HG02870 (cell line): ENCODE data around the gene HSPB7.
"Not testable (repeated sequence)": the region's sequence is repeated elsewhere in the genome, so short reads cannot be mapped to it uniquely, and the experiment has no call there.

ENCODE experiments used
- ATAC-seq: cut with Tn5 transposase; IDR thresholded peaks from one replicate; pipeline ENCODE4 v1.9.1; 2021; ENCODE audit warnings: mild to moderate bottlenecking, moderate library complexity; ENCODE audit not compliant: unreplicated experiment

Gene HSPB7

GRCh38 chr1:16051039-16051438 lies 33.2 kb upstream of the HSPB7 start:
- ATAC-seq: no peak

DNA sequence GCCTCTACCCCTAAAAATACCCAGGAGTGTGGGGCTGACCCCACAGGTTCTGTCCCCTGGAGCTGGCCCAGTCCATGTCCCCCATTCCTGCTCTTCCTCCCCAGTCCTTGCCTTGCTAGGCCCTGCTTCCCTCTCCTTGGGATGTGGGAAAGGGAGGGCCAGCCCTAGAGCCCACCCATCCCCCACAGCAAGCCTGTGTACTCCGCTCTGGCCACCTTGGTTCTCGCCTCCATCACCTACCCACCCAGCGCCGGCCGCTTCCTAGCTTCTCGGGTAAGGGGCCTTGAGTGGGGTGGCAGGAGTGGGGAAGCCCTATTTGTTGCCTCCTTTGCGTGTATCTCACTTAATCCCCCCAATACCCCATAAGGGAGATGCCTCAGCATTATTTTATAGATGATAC lies 32.5 kb upstream of the HSPB7 start:
- no peak for ATAC-seq

GRCh38 chr1:16048573-16049189 lies 30.8 kb upstream of the HSPB7 start:
- ATAC-seq: no peak

DNA sequence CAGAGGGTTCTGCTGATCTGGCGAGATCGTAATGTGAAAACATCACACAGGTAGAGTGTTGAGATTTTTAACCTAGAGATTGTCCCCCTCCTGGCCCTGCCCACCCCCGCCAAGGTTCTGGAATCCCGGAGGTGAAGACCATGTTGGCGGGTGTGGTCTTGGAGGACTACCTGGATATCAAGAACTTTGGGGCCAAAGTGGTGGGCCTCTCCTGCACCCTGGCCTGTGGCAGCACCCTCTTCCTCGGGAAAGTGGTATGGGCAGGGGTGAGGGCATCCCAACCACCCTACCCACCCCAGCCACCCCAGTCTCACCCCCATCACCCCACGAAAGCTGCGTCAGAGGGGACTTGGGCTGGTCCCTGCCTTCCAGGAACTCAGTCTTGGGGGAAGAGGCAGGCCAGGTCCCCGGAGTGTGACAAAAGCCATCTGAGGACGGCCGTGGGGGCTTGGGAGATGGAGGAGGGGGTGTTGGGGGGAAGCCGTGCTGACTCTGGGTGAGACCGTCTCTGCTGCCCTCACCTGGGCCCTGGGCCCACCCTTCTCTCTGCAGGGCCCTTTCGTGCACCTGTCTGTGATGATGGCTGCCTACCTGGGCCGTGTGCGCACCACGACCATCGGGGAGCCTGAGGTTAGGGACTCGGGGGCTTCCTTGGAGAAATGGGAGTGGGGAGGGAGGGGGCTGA lies 30.1 kb upstream of the HSPB7 start:
- no peak for ATAC-seq

DNA sequence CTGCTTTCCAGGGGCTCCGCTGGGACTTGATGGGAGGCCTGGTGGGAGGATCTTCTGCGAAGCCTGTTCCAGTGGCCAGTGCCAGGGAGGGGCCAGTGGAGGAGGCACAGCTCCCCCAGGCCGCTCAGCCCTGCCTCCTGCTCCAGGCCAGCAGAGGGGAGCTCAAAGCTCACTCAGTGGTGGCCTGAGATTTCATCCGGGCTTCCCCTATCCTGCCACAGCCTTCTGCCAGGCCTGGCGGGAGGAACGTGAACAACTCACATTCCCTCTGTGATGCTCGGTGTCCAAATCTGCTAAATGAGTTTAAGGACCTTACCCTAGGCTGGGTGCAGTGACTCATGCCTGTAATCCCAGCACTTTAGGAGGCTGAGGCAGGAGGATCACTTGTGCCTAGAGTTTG lies 29.0 kb upstream of the HSPB7 start:
- ATAC-seq: no peak

DNA sequence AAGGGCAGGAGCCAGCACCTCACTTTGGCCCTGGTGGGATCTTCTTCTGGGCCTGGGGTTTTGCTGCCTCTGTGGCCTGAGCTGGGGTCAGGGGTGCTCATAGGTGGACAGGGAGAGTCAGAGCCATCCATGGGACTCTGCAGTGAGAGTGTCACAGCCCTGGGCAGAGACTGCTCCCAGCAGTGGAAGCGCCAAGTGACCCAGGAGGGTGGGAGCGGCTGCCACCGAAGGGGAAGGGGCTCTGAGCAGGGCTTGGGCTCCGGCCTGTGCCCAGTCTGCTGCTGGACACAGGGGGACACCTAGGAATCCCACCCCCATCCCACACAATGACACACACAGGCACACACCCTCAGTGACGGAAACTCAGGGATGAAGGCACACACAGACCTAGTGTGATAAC lies 26.1 kb upstream of the HSPB7 start:
- ATAC-seq: no peak

- no peak for ATAC-seq
Measured at GRCh38 chr1:16043521-16043920, 25.7 kb upstream of the HSPB7 start, which contains the start of gene CLCNKB. Gene CLCNKB, plus strand, starts transcription at chr1:16043782. Its CDS starts 711 bp downstream, at chr1:16044493.

- ATAC-seq: not testable (repeated sequence)
Measured at GRCh38 chr1:16042654-16043053, 24.8 kb upstream of the HSPB7 start.

DNA sequence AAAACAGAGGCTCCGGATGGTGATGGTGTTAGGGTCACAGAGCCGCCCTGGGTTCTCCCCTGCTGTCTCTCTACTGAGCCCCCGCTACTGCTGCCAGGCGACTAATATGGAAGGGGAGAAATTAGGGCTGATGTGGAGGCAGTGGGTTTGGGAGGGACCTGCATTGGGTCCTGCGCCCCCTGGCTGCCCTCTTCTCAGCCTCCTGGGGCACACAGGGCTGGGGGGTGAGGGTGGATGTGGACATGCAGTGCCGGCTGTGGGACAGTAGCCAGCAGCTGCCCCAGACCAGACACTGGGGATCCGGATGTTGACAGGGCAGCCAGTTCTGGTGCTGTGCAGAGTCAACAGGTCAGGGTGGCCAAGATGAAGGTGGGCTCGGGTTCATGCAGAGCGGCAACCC lies 24.3 kb upstream of the HSPB7 start:
- no peak for ATAC-seq

- no peak for ATAC-seq
Measured at GRCh38 chr1:16041200-16041599, 23.4 kb upstream of the HSPB7 start.

- not testable (repeated sequence) for ATAC-seq
Measured at GRCh38 chr1:16039871-16040270, 22.0 kb upstream of the HSPB7 start.

DNA sequence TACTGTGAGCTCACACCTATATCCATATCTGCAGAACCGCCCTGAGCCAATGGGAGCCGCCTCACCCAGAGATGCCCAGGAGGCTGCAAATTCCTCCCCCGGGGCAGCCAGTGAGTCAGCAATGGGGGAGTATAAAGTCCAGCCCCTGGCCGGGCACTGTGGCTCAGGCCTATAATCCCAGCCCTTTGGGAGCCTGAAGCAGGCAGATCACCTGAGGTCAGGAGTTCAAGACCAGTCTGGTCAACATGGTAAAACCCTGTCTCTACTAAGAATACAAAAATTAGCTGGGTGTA lies 20.7 kb upstream of the HSPB7 start:
- no peak for ATAC-seq

- ATAC-seq: not testable (repeated sequence)
Measured at GRCh38 chr1:16036461-16036860, 18.6 kb upstream of the HSPB7 start.

DNA sequence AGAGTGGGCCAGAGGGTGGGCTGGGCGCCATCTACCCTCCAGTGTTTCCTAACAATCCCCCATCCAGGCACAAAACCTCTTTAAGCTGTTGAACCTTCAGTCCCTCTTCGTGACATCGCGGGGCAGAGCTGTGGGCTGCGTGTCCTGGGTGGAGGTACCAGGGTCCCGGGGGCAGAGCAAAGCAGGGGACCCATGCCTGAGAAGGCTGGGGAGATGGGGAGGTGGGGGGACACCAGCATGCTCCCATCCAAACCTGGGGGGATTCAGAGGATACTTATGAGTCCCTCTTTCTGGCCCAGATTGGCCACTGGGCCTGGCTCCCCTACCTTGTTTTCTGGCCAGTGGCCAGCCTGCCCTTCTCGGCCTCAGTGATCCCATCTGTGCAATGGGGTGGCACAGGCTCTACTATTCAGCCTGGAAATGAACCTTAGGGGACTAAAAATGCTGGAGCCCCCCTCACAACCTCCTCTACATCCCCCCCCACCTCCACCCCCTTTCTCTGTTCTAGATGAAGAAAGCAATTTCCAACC lies 15.3 kb upstream of the HSPB7 start:
- not testable (repeated sequence) for ATAC-seq

DNA sequence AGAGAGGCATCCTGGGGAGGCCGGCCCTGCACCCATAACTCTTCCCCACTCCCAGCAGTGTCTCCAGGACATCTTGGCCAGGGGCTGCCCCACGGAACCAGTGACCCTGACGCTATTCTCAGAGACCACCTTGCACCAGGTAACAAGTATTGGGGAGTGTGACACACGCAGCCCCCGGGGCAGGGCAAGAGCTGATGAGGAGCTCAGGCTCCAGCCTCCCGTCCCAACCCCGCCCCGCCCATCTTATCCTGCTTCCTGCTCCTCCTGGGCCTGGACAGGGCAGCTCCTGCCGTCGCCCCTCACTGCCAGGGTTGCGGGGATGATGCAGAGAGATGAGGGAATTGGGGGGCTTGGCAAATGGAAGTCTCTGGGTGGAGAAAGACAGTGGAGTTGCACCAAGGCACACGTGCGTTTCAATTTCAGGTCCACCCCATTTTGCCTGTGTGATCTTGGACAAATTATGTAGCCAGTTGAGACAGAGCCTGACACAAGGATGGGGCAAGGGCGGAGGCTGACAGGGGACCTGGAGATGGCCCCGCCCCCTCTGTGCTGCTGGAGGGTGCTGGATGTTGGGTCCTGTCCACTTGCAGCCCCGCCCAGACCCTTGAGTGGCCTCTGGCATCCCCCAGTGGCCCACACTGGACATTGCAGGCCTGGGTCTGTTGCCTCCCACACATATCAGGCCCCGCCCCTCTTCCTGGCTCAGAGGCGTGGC lies 14.7 kb upstream of the HSPB7 start:
- no peak for ATAC-seq

GRCh38 chr1:16031551-16031950 lies 13.7 kb upstream of the HSPB7 start:
- ATAC-seq: no peak

- no peak for ATAC-seq
Measured at GRCh38 chr1:16029288-16029687, 11.4 kb upstream of the HSPB7 start.

- not testable (repeated sequence) for ATAC-seq
Measured at GRCh38 chr1:16029003-16029268, 11.1 kb upstream of the HSPB7 start.

- no peak for ATAC-seq
Measured at GRCh38 chr1:16028237-16029002, 10.6 kb upstream of the HSPB7 start.

- no peak for ATAC-seq
Measured at GRCh38 chr1:16026723-16027484, 9.1 kb upstream of the HSPB7 start.

DNA sequence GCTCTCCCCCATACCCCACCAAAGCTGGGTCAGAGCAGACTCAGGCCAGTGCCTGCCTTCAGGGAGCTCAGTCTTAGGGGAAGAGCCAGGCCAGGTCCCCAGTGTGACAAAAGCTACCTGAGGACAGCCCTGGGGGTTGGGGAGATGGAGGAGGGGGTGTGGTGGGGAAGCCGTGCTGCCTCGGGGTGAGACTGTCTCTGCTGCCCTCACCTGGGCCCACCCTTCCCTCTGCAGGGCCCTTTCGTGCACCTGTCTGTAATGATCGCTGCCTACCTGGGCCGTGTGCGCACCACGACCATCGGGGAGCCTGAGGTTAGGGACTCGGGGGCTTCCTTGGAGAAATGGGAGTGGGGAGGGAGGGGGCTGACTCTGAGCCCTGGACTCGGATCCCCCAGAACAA lies 8.5 kb upstream of the HSPB7 start:
- ATAC-seq: not testable (repeated sequence)
